ENCODE results near the gene PRDM7. TPM values are rescaled to one million over a fixed set of nuclear protein-coding genes. Genes with fewer than 3 reads are reported as not detected.

Gene PRDM7
- polyA plus RNA-seq, 3 donors from 2014 or later: not detected

- no peaks in the 10 kb centered on the region for H3K4me1 Mint-ChIP-seq
- peaks cover 5 to 8% (median 7%) of the 10 kb centered on the region in 3 donors for H3K27me3 Mint-ChIP-seq (ENCODE audit: low read depth in 3 of 3)
Observed at GRCh38 chr16:90053902-90054500, 23.1 kb downstream of the PRDM7 start.

GRCh38 chr16:90050969-90051368 is 26.2 kb downstream of the PRDM7 start:
- no peak overlapping the region for H3K4me3 Mint-ChIP-seq

More at GRCh38 chr16:90053902-90054500, 23.1 kb downstream of the PRDM7 start:
- Mint-ChIP-seq H3K27ac (no peak overlapping the region), H3K9me3 (peaks cover 10 to 27% (median 13%) of the 10 kb centered on the region in 6 donors), H3K4me3 (no peak overlapping the region), H3K36me3 (peaks cover 0 to 8% (median 6%) of the 10 kb centered on the region in 3 donors)
- DNase-seq: no peak

GRCh38 chr16:90048737-90049330 is 28.3 kb downstream of the PRDM7 start:
- Mint-ChIP-seq H3K4me3 (peak overlapping the region; percentile 54 to 69 (median 66)), H3K36me3 (peaks cover 0 to 3% (median under 1%) of the 10 kb centered on the region in 3 donors), H3K27me3 (ENCODE audit: low read depth in 3 of 3) (peaks cover 19 to 26% (median 20%) of the 10 kb centered on the region in 3 donors), H3K9me3 (peaks cover 2 to 9% (median 5%) of the 10 kb centered on the region in 6 donors), H3K4me1 (peaks cover 14 to 16% of the 10 kb centered on the region in 2 donors), H3K27ac (peak overlapping the region in 5 of 6 donors; percentile 43 to 77 (median 61))
- DNase-seq: no peak

More at GRCh38 chr16:90050969-90051368, 26.2 kb downstream of the PRDM7 start:
- DNase-seq: no peak
- Mint-ChIP-seq H3K4me1 (peaks cover 14 to 16% of the 10 kb centered on the region in 2 donors), H3K36me3 (peaks cover 0 to 8% (median 6%) of the 10 kb centered on the region in 3 donors), H3K27me3 (ENCODE audit: low read depth in 3 of 3) (peaks cover 18 to 24% (median 19%) of the 10 kb centered on the region in 3 donors), H3K9me3 (peaks cover 10 to 27% (median 13%) of the 10 kb centered on the region in 6 donors), H3K27ac (peak overlapping the region in 1 of 6 donors; percentile 3)

GRCh38 chr16:90048347-90048722 is 28.8 kb downstream of the PRDM7 start:
- no peak for DNase-seq
- H3K27ac Mint-ChIP-seq: peak overlapping the region in 5 of 6 donors; percentile 35 to 77 (median 61)

GRCh38 chr16:90047714-90048346 is 29.3 kb downstream of the PRDM7 start:
- H3K4me3 Mint-ChIP-seq: peak overlapping the region; percentile 54 to 69 (median 66)
- peak in 2 of 3 donors; percentile 6 to 28 for DNase-seq
- no peaks in the 10 kb centered on the region for H3K9me3 Mint-ChIP-seq
- peak overlapping the region in 4 of 6 donors; percentile 13 to 77 (median 62) for H3K27ac Mint-ChIP-seq
- H3K27me3 Mint-ChIP-seq (ENCODE audit: low read depth in 3 of 3): peaks cover 15 to 26% (median 19%) of the 10 kb centered on the region in 3 donors
- H3K36me3 Mint-ChIP-seq: no peaks in the 10 kb centered on the region
- H3K4me1 Mint-ChIP-seq: peaks cover 14 to 16% of the 10 kb centered on the region in 2 donors

More at GRCh38 chr16:90048347-90048722, 28.8 kb downstream of the PRDM7 start:
- peaks cover 14 to 16% of the 10 kb centered on the region in 2 donors for H3K4me1 Mint-ChIP-seq
- H3K9me3 Mint-ChIP-seq: peaks cover 0 to 5% (median 4%) of the 10 kb centered on the region in 6 donors
- H3K36me3 Mint-ChIP-seq: peaks cover 0 to 3% (median 0%) of the 10 kb centered on the region in 3 donors
- peaks cover 19 to 26% (median 19%) of the 10 kb centered on the region in 3 donors for H3K27me3 Mint-ChIP-seq (ENCODE audit: low read depth in 3 of 3)
- peak overlapping the region; percentile 54 to 69 (median 66) for H3K4me3 Mint-ChIP-seq

GRCh38 chr16:90046971-90047713 is 30.0 kb downstream of the PRDM7 start:
- Mint-ChIP-seq H3K9me3 (no peaks in the 10 kb centered on the region), H3K27ac (peak overlapping the region in 1 of 6 donors; percentile 59), H3K36me3 (no peaks in the 10 kb centered on the region), H3K27me3 (ENCODE audit: low read depth in 3 of 3) (peaks cover 15 to 26% (median 19%) of the 10 kb centered on the region in 3 donors), H3K4me1 (peaks cover 14 to 16% of the 10 kb centered on the region in 2 donors), H3K4me3 (peak overlapping the region in 3 of 5 donors; percentile 17 to 54 (median 21))
- peak in 2 of 3 donors; percentile 11 to 17 for DNase-seq

- Mint-ChIP-seq H3K9me3 (no peaks in the 10 kb centered on the region), H3K27ac (peak overlapping the region in 2 of 6 donors; percentile 28 to 59)
Observed at GRCh38 chr16:90046122-90046970, 30.8 kb downstream of the PRDM7 start.

GRCh38 chr16:90044111-90044551 is 33.0 kb downstream of the PRDM7 start:
- H3K9me3 Mint-ChIP-seq: no peaks in the 10 kb centered on the region
- peaks cover 17 to 24% (median 21%) of the 10 kb centered on the region in 3 donors for H3K27me3 Mint-ChIP-seq (ENCODE audit: low read depth in 3 of 3)
- peaks cover 14 to 16% of the 10 kb centered on the region in 2 donors for H3K4me1 Mint-ChIP-seq
- H3K36me3 Mint-ChIP-seq: no peaks in the 10 kb centered on the region
- no peak for DNase-seq
- no peak overlapping the region for H3K27ac Mint-ChIP-seq
- H3K4me3 Mint-ChIP-seq: no peak overlapping the region

More at GRCh38 chr16:90046122-90046970, 30.8 kb downstream of the PRDM7 start:
- peak overlapping the region in 4 of 5 donors; percentile 43 to 67 (median 54) for H3K4me3 Mint-ChIP-seq
- peaks cover 14 to 16% of the 10 kb centered on the region in 2 donors for H3K4me1 Mint-ChIP-seq
- H3K27me3 Mint-ChIP-seq (ENCODE audit: low read depth in 3 of 3): peaks cover 15 to 26% (median 21%) of the 10 kb centered on the region in 3 donors
- no peaks in the 10 kb centered on the region for H3K36me3 Mint-ChIP-seq
- DNase-seq: no peak

GRCh38 chr16:90043526-90043925 is 33.6 kb downstream of the PRDM7 start:
- Mint-ChIP-seq H3K27ac (no peak overlapping the region), H3K4me3 (no peak overlapping the region), H3K27me3 (ENCODE audit: low read depth in 3 of 3) (peaks cover 14 to 18% (median 15%) of the 10 kb centered on the region in 3 donors), H3K9me3 (no peaks in the 10 kb centered on the region), H3K4me1 (peaks cover 11 to 13% of the 10 kb centered on the region in 2 donors), H3K36me3 (peaks cover 0 to 1% (median 0%) of the 10 kb centered on the region in 3 donors)
- no peak for DNase-seq

GRCh38 chr16:90042946-90043514 is 34.1 kb downstream of the PRDM7 start:
- Mint-ChIP-seq H3K4me3 (no peak overlapping the region), H3K4me1 (peaks cover 7 to 8% of the 10 kb centered on the region in 2 donors), H3K27ac (no peak overlapping the region), H3K27me3 (ENCODE audit: low read depth in 3 of 3) (peaks cover 9 to 13% (median 10%) of the 10 kb centered on the region in 3 donors), H3K36me3 (peaks cover 0 to 4% (median 0%) of the 10 kb centered on the region in 3 donors), H3K9me3 (no peaks in the 10 kb centered on the region)
- DNase-seq: no peak

- Mint-ChIP-seq H3K9me3 (no peaks in the 10 kb centered on the region), H3K4me1 (peaks cover 7% of the 10 kb centered on the region in 2 donors), H3K27ac (no peak overlapping the region), H3K4me3 (no peak overlapping the region), H3K36me3 (peaks cover 0 to 4% (median 2%) of the 10 kb centered on the region in 3 donors), H3K27me3 (ENCODE audit: low read depth in 3 of 3) (peaks cover 6 to 9% (median 8%) of the 10 kb centered on the region in 3 donors)
- no peak for DNase-seq
Observed at GRCh38 chr16:90041896-90042473, 35.1 kb downstream of the PRDM7 start.
